ENCODE results near the gene EN2. TPM values are rescaled to one million over a fixed set of nuclear protein-coding genes. Genes with fewer than 3 reads are reported as not detected.
A peak's percentile ranks its signal among the peaks of the same experiment; 100 is the strongest.

The EN2 gene
- total RNA-seq, 1 donor from 2014 or later, result 7.2 TPM

GRCh38 chr7:155471718-155472117 is 13.8 kb downstream of the EN2 start:
- Mint-ChIP-seq H3K4me1 (peaks cover 44% of the 10 kb centered on the region), H3K27me3 (ENCODE audit: low read depth) (peaks cover 100% of the 10 kb centered on the region), H3K36me3 (ENCODE audit: low read depth) (no peaks in the 10 kb centered on the region), H3K4me3 (peak overlapping the region; percentile 45), H3K9me3 (no peaks in the 10 kb centered on the region), H3K27ac (ENCODE audit: unreplicated experiment) (no peak overlapping the region)
- no peak for TF ChIP-seq CTCF (conservative IDR thresholded peaks at IDR 0.05)
- no peak for DNase-seq (ENCODE audit: low read depth, low spot score)

- no peak for TF ChIP-seq CTCF (conservative IDR thresholded peaks at IDR 0.05)
- Mint-ChIP-seq H3K4me3 (no peak overlapping the region), H3K27ac (ENCODE audit: unreplicated experiment) (no peak overlapping the region), H3K27me3 (ENCODE audit: low read depth) (peaks cover 51% of the 10 kb centered on the region), H3K36me3 (ENCODE audit: low read depth) (no peaks in the 10 kb centered on the region), H3K9me3 (peaks cover 3% of the 10 kb centered on the region), H3K4me1 (peaks cover 21% of the 10 kb centered on the region)
- DNase-seq (ENCODE audit: low read depth, low spot score), result no peak
These were observed 19.5 kb downstream of the EN2 start for GRCh38 chr7:155477476-155477875.

GRCh38 chr7:155481764-155482163 is 23.8 kb downstream of the EN2 start:
- H3K4me3 Mint-ChIP-seq, result no peak overlapping the region
- H3K27me3 Mint-ChIP-seq (ENCODE audit: low read depth), result peaks cover 12% of the 10 kb centered on the region
- DNase-seq (ENCODE audit: low read depth, low spot score), result no peak
- peaks cover 3% of the 10 kb centered on the region for H3K9me3 Mint-ChIP-seq
- peaks cover 34% of the 10 kb centered on the region for H3K4me1 Mint-ChIP-seq
- no peak for TF ChIP-seq CTCF (conservative IDR thresholded peaks at IDR 0.05)
- no peak overlapping the region for H3K27ac Mint-ChIP-seq (ENCODE audit: unreplicated experiment)
- no peaks in the 10 kb centered on the region for H3K36me3 Mint-ChIP-seq (ENCODE audit: low read depth)

GRCh38 chr7:155482511-155483183 is 24.7 kb downstream of the EN2 start:
- peaks cover 42% of the 10 kb centered on the region for H3K4me1 Mint-ChIP-seq
- H3K27ac Mint-ChIP-seq (ENCODE audit: unreplicated experiment), result no peak overlapping the region
- H3K36me3 Mint-ChIP-seq (ENCODE audit: low read depth), result no peaks in the 10 kb centered on the region
- no peak overlapping the region for H3K4me3 Mint-ChIP-seq
- peaks cover 6% of the 10 kb centered on the region for H3K27me3 Mint-ChIP-seq (ENCODE audit: low read depth)
- H3K9me3 Mint-ChIP-seq, result peaks cover 3% of the 10 kb centered on the region
- no peak for DNase-seq (ENCODE audit: low read depth, low spot score)
- no peak for TF ChIP-seq CTCF (conservative IDR thresholded peaks at IDR 0.05)

- peaks cover 47% of the 10 kb centered on the region for H3K4me1 Mint-ChIP-seq
- peak overlapping the region; percentile 3 for H3K27ac Mint-ChIP-seq (ENCODE audit: unreplicated experiment)
- no peak for DNase-seq (ENCODE audit: low read depth, low spot score)
- peaks cover 6% of the 10 kb centered on the region for H3K27me3 Mint-ChIP-seq (ENCODE audit: low read depth)
- H3K36me3 Mint-ChIP-seq (ENCODE audit: low read depth), result no peaks in the 10 kb centered on the region
- H3K4me3 Mint-ChIP-seq, result no peak overlapping the region
- H3K9me3 Mint-ChIP-seq, result peaks cover 3% of the 10 kb centered on the region
- TF ChIP-seq CTCF (conservative IDR thresholded peaks at IDR 0.05), result no peak
These were observed 25.3 kb downstream of the EN2 start for GRCh38 chr7:155483245-155483644.

Data from neural crest cell (in vitro differentiated cells).